ENCODE results near the gene LTB. TPM values are rescaled to one million over a fixed set of nuclear protein-coding genes. Genes with fewer than 3 reads are reported as not detected.

Gene LTB
- total and polyA plus RNA-seq, 9 of the 15 experiments (the other 6 are each of a cell fraction or from before 2014, with no cell fraction given): 0.07 to 0.51 TPM; not detected in 7

DNA sequence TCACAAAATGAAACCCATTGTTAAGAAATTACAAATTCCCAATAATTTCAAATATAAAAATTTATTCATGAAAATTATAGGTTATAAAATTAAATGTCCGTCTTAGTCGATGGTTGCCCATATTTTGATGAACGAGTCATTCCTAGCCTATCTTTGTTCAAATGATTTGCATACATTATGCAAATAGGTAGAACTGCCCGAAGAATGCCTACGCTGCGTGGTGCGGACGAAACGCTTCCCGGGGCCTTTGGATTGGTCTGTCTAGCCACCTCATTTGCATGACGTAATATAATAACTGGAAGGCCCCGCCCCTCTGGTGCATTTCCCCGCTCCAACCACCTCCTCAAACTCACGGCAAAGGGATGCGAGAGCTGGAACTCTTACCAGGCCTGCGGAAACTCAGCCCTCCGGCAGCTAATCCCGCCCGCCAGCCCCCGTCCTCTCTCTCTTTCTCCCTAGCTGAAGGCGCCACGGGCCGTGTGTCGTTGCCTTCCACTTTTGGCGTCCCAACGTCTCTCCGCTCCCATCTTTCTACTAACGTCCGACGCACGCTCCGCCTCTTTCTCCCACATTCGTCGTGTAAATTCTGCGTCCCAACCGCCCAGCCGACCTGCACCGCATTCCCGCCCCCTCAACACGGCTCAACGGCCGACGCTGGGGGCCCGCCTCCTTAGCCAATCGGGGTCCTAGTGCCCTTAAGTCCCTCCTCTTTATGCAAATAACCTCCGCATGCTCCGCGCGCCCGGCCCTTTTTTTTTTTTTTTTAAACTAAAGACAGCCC lies 37.8 kb upstream of the LTB start (continued):
- TF ChIP-seq, protein P1, sequence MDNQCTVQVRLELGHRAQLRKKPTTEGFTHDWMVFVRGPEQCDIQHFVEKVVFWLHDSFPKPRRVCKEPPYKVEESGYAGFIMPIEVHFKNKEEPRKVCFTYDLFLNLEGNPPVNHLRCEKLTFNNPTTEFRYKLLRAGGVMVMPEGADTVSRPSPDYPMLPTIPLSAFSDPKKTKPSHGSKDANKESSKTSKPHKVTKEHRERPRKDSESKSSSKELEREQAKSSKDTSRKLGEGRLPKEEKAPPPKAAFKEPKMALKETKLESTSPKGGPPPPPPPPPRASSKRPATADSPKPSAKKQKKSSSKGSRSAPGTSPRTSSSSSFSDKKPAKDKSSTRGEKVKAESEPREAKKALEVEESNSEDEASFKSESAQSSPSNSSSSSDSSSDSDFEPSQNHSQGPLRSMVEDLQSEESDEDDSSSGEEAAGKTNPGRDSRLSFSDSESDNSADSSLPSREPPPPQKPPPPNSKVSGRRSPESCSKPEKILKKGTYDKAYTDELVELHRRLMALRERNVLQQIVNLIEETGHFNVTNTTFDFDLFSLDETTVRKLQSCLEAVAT (IDR thresholded peaks at IDR 0.05): peak; percentile 87 to 92
- TF ChIP-seq ZNF75A (CRISPR knock-in tag; IDR thresholded peaks at IDR 0.05) (0 out of 2 replicates have a peak, but pooled peaks have one; percentile 33), PPARD (CRISPR knock-in tag; IDR thresholded peaks at IDR 0.05) (no peak), TBL1XR1 (IDR thresholded peaks at IDR 0.05; ENCODE audit: low read length in 2 of 2) (peak; percentile 52 to 84; a peak in 2 of 4 replicates), CSDE1 (IDR thresholded peaks at IDR 0.05) (peak in 1 of 2 experiments; percentile 74; a peak in 2 of 4 replicates), HOXB6 (CRISPR knock-in tag; IDR thresholded peaks at IDR 0.05; ENCODE audit: borderline replicate concordance) (peak; percentile 63; the same call in 1 of the 2 replicates), POLR2G (IDR thresholded peaks at IDR 0.05; ENCODE audit: low read depth, low read length) (peak; percentile 89), ZNF589 (CRISPR knock-in tag; IDR thresholded peaks at IDR 0.05; ENCODE audit: low read depth) (no peak), GATAD2B (IDR thresholded peaks at IDR 0.05; ENCODE audit: borderline replicate concordance) (no peak), SP2 (IDR thresholded peaks at IDR 0.05; ENCODE audit: extremely low read depth, low read depth, low read length, poor library complexity, severe bottlenecking) (no peak), ZNF561 (CRISPR knock-in tag; conservative IDR thresholded peaks at IDR 0.05) (no peak), ARID1B (IDR thresholded peaks at IDR 0.05) (peak; percentile 40), ARID2 (IDR thresholded peaks at IDR 0.05) (no peak)
- TF ChIP-seq, protein P2, sequence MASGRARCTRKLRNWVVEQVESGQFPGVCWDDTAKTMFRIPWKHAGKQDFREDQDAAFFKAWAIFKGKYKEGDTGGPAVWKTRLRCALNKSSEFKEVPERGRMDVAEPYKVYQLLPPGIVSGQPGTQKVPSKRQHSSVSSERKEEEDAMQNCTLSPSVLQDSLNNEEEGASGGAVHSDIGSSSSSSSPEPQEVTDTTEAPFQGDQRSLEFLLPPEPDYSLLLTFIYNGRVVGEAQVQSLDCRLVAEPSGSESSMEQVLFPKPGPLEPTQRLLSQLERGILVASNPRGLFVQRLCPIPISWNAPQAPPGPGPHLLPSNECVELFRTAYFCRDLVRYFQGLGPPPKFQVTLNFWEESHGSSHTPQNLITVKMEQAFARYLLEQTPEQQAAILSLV (tag; IDR thresholded peaks at IDR 0.05): no peak
- TF ChIP-seq, protein P3, sequence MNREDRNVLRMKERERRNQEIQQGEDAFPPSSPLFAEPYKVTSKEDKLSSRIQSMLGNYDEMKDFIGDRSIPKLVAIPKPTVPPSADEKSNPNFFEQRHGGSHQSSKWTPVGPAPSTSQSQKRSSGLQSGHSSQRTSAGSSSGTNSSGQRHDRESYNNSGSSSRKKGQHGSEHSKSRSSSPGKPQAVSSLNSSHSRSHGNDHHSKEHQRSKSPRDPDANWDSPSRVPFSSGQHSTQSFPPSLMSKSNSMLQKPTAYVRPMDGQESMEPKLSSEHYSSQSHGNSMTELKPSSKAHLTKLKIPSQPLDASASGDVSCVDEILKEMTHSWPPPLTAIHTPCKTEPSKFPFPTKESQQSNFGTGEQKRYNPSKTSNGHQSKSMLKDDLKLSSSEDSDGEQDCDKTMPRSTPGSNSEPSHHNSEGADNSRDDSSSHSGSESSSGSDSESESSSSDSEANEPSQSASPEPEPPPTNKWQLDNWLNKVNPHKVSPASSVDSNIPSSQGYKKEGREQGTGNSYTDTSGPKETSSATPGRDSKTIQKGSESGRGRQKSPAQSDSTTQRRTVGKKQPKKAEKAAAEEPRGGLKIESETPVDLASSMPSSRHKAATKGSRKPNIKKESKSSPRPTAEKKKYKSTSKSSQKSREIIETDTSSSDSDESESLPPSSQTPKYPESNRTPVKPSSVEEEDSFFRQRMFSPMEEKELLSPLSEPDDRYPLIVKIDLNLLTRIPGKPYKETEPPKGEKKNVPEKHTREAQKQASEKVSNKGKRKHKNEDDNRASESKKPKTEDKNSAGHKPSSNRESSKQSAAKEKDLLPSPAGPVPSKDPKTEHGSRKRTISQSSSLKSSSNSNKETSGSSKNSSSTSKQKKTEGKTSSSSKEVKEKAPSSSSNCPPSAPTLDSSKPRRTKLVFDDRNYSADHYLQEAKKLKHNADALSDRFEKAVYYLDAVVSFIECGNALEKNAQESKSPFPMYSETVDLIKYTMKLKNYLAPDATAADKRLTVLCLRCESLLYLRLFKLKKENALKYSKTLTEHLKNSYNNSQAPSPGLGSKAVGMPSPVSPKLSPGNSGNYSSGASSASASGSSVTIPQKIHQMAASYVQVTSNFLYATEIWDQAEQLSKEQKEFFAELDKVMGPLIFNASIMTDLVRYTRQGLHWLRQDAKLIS (CRISPR knock-in tag; IDR thresholded peaks at IDR 0.05): no peak
- TF ChIP-seq, protein P4, sequence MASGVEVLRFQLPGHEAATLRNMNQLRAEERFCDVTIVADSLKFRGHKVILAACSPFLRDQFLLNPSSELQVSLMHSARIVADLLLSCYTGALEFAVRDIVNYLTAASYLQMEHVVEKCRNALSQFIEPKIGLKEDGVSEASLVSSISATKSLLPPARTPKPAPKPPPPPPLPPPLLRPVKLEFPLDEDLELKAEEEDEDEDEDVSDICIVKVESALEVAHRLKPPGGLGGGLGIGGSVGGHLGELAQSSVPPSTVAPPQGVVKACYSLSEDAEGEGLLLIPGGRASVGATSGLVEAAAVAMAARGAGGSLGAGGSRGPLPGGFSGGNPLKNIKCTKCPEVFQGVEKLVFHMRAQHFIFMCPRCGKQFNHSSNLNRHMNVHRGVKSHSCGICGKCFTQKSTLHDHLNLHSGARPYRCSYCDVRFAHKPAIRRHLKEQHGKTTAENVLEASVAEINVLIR (CRISPR knock-in tag; IDR thresholded peaks at IDR 0.05): peak; percentile 84
- TF ChIP-seq, protein P5, sequence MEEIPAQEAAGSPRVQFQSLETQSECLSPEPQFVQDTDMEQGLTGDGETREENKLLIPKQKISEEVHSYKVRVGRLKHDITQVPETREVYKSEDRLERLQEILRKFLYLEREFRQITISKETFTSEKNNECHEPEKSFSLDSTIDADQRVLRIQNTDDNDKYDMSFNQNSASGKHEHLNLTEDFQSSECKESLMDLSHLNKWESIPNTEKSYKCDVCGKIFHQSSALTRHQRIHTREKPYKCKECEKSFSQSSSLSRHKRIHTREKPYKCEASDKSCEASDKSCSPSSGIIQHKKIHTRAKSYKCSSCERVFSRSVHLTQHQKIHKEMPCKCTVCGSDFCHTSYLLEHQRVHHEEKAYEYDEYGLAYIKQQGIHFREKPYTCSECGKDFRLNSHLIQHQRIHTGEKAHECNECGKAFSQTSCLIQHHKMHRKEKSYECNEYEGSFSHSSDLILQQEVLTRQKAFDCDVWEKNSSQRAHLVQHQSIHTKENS (CRISPR knock-in tag; IDR thresholded peaks at IDR 0.05): no peak

Data from K562 (cell line).